Stimulated activated naive CD8-positive, alpha-beta T cell treated with anti-CD3 and anti-CD28 coated beads, Interleukin-15, Interleukin-2, amounts not matched to agents 100 ng/mL and 50 ng/mL, for 24 hours (primary cell): Measurements from ENCODE around the gene UBR3.
"Not testable (repeated sequence)": the region's sequence is repeated elsewhere in the genome, so short reads cannot be mapped to it uniquely, and the experiment has no call there.

Experiments
- H3K27ac Mint-ChIP-seq: one replicate; pipeline ENCODE4 v1.8.0; 2021; ENCODE audit warnings: mild to moderate bottlenecking, mixed read lengths
- H3K27me3 Mint-ChIP-seq: one replicate; pipeline ENCODE4 v1.8.0; 2021; ENCODE audit warnings: mixed read lengths
- H3K36me3 Mint-ChIP-seq: one replicate; pipeline ENCODE4 v1.8.0; 2021; ENCODE audit warnings: low read depth, mixed read lengths
- H3K4me1 Mint-ChIP-seq: one replicate; pipeline ENCODE4 v1.8.0; 2021; ENCODE audit warnings: low read depth, mixed read lengths
- H3K4me3 Mint-ChIP-seq: one replicate; pipeline ENCODE4 v1.8.0; 2021; ENCODE audit warnings: mild to moderate bottlenecking, mixed read lengths
- H3K9me3 Mint-ChIP-seq: one replicate; pipeline ENCODE4 v1.8.0; 2021; ENCODE audit warnings: mixed read lengths

The UBR3 gene

GRCh38 chr2:169816961-169817360 is 10.3 kb upstream of the UBR3 start:
- not testable (repeated sequence) for H3K9me3 Mint-ChIP-seq, H3K4me3 Mint-ChIP-seq, H3K27ac Mint-ChIP-seq, H3K27me3 Mint-ChIP-seq
- peaks cover 40% of the 10 kb centered on the region for H3K4me1 Mint-ChIP-seq
- peaks cover 85% of the 10 kb centered on the region for H3K36me3 Mint-ChIP-seq

- peaks cover 44% of the 10 kb centered on the region for H3K4me1 Mint-ChIP-seq
- H3K4me3 Mint-ChIP-seq: not testable (repeated sequence)
- peaks cover 81% of the 10 kb centered on the region for H3K36me3 Mint-ChIP-seq
Measured at GRCh38 chr2:169817369-169817768, 9.9 kb upstream of the UBR3 start.

DNA sequence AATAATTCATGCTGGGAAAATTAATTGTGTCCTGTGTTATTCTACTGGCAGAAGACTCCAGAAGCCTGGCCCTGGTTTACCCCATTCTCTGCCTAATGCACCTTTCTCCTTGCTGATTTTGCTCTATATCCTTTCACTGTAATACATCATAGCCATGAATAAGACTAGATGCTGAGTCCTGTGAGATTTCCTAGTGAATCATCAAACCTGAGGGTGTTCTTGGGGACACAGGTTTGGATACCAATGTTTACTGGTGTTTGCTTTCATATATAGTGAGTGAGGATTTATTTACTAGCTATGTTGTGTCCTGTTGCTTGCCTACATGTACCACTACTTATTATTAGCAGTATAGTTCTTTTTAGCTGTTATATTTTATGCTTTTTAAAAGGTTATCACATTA is 9.0 kb upstream of the UBR3 start:
- Mint-ChIP-seq H3K4me1 (peaks cover 52% of the 10 kb centered on the region), H3K36me3 (peaks cover 83% of the 10 kb centered on the region), H3K27ac (no peak overlapping the region)

More at GRCh38 chr2:169817369-169817768, 9.9 kb upstream of the UBR3 start:
- not testable (repeated sequence) for H3K27ac Mint-ChIP-seq, H3K27me3 Mint-ChIP-seq, H3K9me3 Mint-ChIP-seq

GRCh38 chr2:169819106-169819505 is 8.1 kb upstream of the UBR3 start:
- Mint-ChIP-seq H3K36me3 (peaks cover 83% of the 10 kb centered on the region), H3K4me3 (no peak overlapping the region), H3K9me3 (peaks cover 6% of the 10 kb centered on the region), H3K27ac (peak overlapping the region; percentile 29), H3K4me1 (peaks cover 61% of the 10 kb centered on the region), H3K27me3 (no peaks in the 10 kb centered on the region)

More for the DNA sequence above, 9.0 kb upstream of the UBR3 start:
- peaks cover 6% of the 10 kb centered on the region for H3K9me3 Mint-ChIP-seq
- no peak overlapping the region for H3K4me3 Mint-ChIP-seq
- no peaks in the 10 kb centered on the region for H3K27me3 Mint-ChIP-seq

DNA sequence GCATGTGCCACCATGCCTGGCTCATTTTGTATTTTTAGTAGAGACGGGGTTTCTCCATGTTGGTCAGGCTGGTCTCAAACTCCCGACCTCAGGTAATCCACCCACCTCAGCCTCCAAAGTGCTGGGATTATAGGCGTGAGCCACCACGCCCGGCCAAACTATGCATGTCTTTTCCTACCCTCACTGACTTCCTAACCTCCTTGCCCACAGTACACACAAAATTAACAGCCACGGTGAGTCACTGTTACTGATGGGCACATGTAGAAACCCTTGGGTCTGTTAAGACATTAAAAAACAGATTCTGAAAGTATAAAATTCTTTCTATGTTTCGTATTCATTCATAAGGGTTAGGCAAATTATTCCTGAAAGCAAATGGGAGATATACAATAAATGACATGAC is 7.2 kb upstream of the UBR3 start:
- not testable (repeated sequence) for H3K27ac Mint-ChIP-seq, H3K9me3 Mint-ChIP-seq

DNA sequence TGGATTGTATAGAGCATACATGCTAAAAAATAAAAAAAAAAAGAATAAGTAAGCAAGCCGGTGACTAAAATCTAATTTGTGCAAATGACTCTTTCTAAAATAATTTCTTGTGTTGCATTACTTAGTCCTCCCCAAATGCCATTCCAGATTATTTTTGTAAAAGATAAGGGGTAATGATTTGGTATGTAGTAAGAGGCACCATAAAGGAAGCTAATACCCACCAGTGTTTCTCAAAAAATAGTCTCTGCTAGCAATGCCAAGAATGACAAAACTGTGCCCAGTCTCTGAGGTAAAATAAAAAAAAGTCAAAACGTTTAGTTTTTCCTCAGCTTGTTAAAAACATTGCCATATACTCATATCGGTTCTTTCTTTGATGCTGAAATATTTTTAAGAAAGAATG is 5.2 kb upstream of the UBR3 start:
- Mint-ChIP-seq H3K9me3 (peaks cover 5% of the 10 kb centered on the region), H3K27me3 (no peaks in the 10 kb centered on the region), H3K27ac (no peak overlapping the region), H3K36me3 (peaks cover 57% of the 10 kb centered on the region), H3K4me3 (no peak overlapping the region), H3K4me1 (peaks cover 65% of the 10 kb centered on the region)

More for the DNA sequence above, 7.2 kb upstream of the UBR3 start:
- H3K27me3 Mint-ChIP-seq, H3K4me3 Mint-ChIP-seq: not testable (repeated sequence)
- peaks cover 76% of the 10 kb centered on the region for H3K36me3 Mint-ChIP-seq
- peaks cover 66% of the 10 kb centered on the region for H3K4me1 Mint-ChIP-seq

GRCh38 chr2:169822785-169823392 is 4.4 kb upstream of the UBR3 start:
- no peaks in the 10 kb centered on the region for H3K27me3 Mint-ChIP-seq
- H3K4me3 Mint-ChIP-seq: peak overlapping the region; percentile 93
- peaks cover 48% of the 10 kb centered on the region for H3K36me3 Mint-ChIP-seq
- H3K27ac Mint-ChIP-seq: peak overlapping the region; percentile 33
- peaks cover 61% of the 10 kb centered on the region for H3K4me1 Mint-ChIP-seq
- H3K9me3 Mint-ChIP-seq: no peaks in the 10 kb centered on the region

DNA sequence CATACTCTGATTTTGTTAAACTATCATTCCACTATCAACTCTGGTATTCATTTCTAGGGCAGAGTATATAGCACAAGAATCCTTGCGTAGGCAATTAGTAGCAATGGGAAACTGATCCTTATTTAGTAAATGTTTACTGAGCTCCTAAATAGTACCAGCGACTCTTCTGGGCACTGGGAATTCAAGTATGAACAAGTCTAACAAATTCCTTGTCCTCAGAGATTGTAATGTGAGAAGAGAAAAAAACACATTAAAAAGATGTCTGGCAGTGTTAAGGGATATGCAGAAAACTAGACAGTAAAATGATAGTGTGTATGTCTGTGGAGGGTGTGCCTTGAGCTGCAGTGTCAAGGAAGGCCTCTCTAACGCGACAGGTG is 3.3 kb upstream of the UBR3 start:
- Mint-ChIP-seq H3K27ac (peak overlapping the region; percentile 90), H3K9me3 (no peaks in the 10 kb centered on the region), H3K27me3 (no peaks in the 10 kb centered on the region), H3K36me3 (peaks cover 39% of the 10 kb centered on the region), H3K4me1 (peaks cover 69% of the 10 kb centered on the region), H3K4me3 (peak overlapping the region; percentile 93)

DNA sequence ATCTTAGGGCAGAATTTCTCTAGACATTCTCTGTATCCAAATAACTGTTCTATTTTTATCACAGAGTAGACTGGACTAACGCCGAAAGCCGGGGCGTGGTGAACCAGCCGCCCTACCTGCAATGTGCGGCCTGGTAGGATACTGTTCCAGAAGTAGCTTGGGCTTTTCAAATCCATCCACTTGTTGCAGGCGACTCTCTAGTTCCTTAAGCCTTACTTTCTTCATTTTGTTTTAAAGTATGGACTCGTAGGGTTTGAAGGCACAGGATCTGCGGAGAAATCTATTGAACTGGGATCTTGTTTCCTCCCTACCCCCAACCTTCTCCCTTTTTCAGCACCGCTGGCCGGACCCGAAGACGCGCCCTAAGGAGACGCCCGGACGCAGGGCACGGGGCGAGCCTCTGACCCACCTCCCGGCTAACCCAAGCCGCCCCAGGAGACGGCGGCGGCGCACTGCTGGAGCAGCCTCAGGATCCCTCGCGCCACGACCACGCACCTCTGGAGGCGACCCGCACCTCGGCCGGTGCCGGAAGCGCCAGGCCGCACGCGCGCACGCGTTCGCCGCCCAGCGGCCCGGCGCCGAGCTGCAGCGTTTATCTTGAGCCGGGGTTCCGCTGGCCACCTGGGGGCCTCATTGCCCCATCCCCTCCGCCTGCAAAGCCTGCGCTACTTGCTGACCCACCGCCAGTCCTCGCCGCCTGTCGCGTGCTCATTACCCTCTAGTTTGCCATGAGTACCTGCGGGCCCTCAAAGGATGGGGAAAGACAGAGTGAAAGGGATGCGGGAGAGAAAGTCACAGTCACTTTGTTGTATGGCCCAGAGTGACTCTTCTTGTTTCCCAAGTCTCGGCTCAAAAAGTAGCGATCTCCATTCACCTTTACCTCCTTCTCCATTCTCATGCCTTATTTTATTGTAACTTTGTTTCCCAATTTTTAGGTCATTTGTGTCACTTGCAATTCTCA is 2.6 kb upstream of the UBR3 start, which contains the start of gene METTL5:
METTL5 (minus strand) TSS at position 533 of the 961 bp plus-strand sequence; CDS start at position 225, 308 bp downstream.
- Mint-ChIP-seq H3K9me3 (no peaks in the 10 kb centered on the region), H3K27ac (peak within 1 kb of the TSS; percentile 90), H3K36me3 (peaks cover 33% of the 10 kb centered on the region), H3K27me3 (no peaks in the 10 kb centered on the region), H3K4me3 (peak within 1 kb of the TSS; percentile 93), H3K4me1 (peaks cover 69% of the 10 kb centered on the region)

GRCh38 chr2:169828141-169828811 is 1.0 kb downstream of the UBR3 start:
- Mint-ChIP-seq H3K36me3 (peaks cover 15% of the 10 kb centered on the region), H3K4me1 (peaks cover 64% of the 10 kb centered on the region), H3K9me3 (no peaks in the 10 kb centered on the region), H3K4me3 (peak overlapping the region; percentile 96), H3K27ac (peak overlapping the region; percentile 95), H3K27me3 (no peaks in the 10 kb centered on the region)

DNA sequence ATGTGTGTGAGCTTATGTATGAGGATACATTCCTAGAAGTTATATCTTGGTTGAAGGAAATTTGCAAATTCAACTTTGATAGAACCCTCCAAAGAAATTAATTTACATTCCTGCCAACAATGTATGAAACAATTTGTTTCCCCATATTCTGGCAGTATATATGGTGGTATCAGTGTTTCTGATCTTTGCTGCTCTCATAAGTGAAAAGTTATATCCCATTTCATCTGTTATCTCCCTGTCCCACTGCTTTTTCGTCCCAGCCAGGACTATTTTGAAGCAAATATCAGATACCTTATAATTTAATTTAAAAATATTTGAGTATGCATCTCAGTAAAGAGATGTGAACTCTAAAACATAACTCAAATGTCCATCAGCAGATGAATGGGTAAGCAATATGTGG is 7.1 kb downstream of the UBR3 start:
- H3K4me3 Mint-ChIP-seq: no peak overlapping the region
- peaks cover 10% of the 10 kb centered on the region for H3K36me3 Mint-ChIP-seq
- H3K4me1 Mint-ChIP-seq: peaks cover 45% of the 10 kb centered on the region
- H3K9me3 Mint-ChIP-seq: no peaks in the 10 kb centered on the region
- no peaks in the 10 kb centered on the region for H3K27me3 Mint-ChIP-seq
- H3K27ac Mint-ChIP-seq: no peak overlapping the region

- Mint-ChIP-seq H3K27me3 (no peaks in the 10 kb centered on the region), H3K4me1 (peaks cover 17% of the 10 kb centered on the region), H3K36me3 (peaks cover 9% of the 10 kb centered on the region), H3K4me3 (no peak overlapping the region), H3K27ac (no peak overlapping the region), H3K9me3 (no peaks in the 10 kb centered on the region)
Measured at GRCh38 chr2:169838743-169839489, 11.7 kb downstream of the UBR3 start.

DNA sequence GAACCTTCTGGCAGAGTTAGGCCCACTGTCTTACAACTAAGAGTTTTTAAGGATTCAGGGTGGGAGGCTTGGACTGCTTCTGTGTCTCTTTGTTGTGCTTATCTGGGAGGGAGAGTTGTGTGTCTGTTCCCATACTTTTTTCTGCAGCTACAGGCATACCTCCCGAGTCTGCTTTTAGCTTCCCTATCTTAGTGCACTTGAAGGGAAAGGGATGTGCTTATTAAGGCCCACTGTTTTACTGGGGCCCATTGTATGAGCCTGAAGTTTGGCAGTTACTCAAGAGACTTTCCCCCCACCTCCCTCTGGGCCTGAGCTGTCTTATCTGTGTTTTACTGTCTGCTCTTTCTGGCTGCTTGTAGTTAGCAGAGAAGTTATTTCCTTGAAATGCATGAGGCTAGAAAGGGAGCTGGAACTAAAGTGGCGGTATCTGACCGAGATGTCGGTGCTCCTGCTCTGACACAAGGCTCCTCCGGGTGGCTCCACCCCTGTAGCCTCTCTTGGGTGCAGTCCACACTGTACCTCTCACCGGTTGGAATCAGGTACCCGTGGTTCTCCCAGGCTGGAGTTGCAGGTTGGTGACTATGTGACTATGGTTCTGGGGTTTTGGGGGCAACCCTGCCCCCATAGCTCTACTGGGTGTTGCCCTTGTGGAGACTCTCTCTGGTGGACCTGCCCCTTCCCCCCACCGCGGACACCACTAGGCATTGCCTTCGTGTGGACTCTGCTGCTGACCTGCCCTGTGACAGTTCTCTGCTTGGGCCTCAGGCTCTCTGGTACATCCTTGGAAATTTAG is 12.9 kb downstream of the UBR3 start:
- Mint-ChIP-seq H3K27ac (no peak overlapping the region), H3K27me3 (no peaks in the 10 kb centered on the region), H3K4me3 (no peak overlapping the region), H3K4me1 (peaks cover 8% of the 10 kb centered on the region), H3K36me3 (peaks cover 9% of the 10 kb centered on the region), H3K9me3 (no peaks in the 10 kb centered on the region)

- Mint-ChIP-seq H3K4me1 (peaks cover 9% of the 10 kb centered on the region), H3K9me3 (no peaks in the 10 kb centered on the region)
Measured at GRCh38 chr2:169840747-169841142, 13.5 kb downstream of the UBR3 start.

More at GRCh38 chr2:169840747-169841142, 13.5 kb downstream of the UBR3 start:
- H3K4me3 Mint-ChIP-seq: no peak overlapping the region
- peaks cover 10% of the 10 kb centered on the region for H3K36me3 Mint-ChIP-seq
- H3K27me3 Mint-ChIP-seq: no peaks in the 10 kb centered on the region
- no peak overlapping the region for H3K27ac Mint-ChIP-seq
